Fibroblast of villous mesenchyme (primary cell): ENCODE measurements around the gene TJP1. TPM values are rescaled to one million over a fixed set of nuclear protein-coding genes. Genes with fewer than 3 reads are reported as not detected.
A peak's percentile ranks its signal among the peaks of the same experiment; 100 is the strongest.

Experiments used
- DNase-seq: peaks from one replicate; pipeline ENCODE4 v3.0.0-alpha.2; 2010; ENCODE audit warnings: low read depth
- H3K4me3 ChIP-seq: 2 replicates; pipeline ENCODE4 v1.5.1; 2011; ENCODE audit warnings: low read depth, mild to moderate bottlenecking, low read length
- CTCF ChIP-seq: IDR thresholded peaks from 2 replicates; pipeline ENCODE4 v1.5.1; 2012; ENCODE audit warnings: low read depth, mild to moderate bottlenecking, low read length; ENCODE audit not compliant: insufficient read depth
- total RNA-seq: library from RNA; depleted of rRNA; stranded (reverse); fragments of >200 nt; gene quantifications from 2 replicates; pipeline ENCODE4 v1.2.3, GENCODE V29; 2012

The TJP1 gene
- total RNA-seq, 1 donor: 103 TPM

- TF ChIP-seq CTCF: no peak
- no peak for DNase-seq
Measured at GRCh38 chr15:29778382-29778781, 43.9 kb downstream of the TJP1 start.

DNA sequence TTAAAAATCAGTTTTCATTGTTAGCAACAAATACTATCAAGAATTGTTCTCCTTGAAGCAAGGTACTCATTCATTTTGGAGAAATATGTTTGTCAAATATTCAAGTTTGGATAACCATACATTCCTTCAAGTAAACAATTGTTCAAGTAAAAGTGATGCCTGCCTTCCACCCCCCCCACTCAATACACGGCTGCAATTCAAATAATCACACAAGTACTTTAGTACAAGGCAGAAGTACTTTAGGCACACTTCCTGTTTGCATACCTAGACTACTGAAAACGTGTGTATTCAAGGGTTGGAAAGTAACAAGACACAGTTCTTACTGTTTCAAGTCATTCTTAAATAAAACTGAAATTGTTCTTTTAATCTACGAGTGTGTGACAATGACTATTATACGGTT lies 45.4 kb downstream of the TJP1 start:
- TF ChIP-seq CTCF: no peak
- DNase-seq: no peak
- no peak overlapping the region for H3K4me3 ChIP-seq

More at GRCh38 chr15:29778382-29778781, 43.9 kb downstream of the TJP1 start:
- no peak overlapping the region for H3K4me3 ChIP-seq

DNA sequence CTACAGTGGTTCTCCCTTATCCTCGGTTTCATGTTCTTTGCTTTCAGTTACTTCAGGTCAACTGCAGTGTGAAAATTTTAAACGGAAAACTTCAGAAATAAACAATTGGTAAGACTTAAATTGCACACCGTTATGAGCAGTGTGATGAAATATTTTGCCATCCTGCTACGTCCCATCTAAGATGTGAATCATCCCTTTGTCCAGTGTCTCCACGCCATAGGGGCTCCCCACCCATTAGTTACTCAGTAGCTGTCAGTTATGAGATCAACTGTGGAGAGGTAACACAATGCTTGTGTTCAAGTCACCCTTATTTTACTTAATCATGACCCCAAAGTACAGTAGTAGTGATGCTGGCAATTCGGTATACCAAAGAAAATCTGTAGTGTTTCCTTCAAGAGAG lies 47.4 kb downstream of the TJP1 start:
- H3K4me3 ChIP-seq: no peak overlapping the region
- no peak for TF ChIP-seq CTCF
- DNase-seq: peak; percentile 85

- TF ChIP-seq CTCF: no peak
- H3K4me3 ChIP-seq: no peak overlapping the region
- DNase-seq: no peak
Measured at GRCh38 chr15:29773816-29774215, 48.5 kb downstream of the TJP1 start.

DNA sequence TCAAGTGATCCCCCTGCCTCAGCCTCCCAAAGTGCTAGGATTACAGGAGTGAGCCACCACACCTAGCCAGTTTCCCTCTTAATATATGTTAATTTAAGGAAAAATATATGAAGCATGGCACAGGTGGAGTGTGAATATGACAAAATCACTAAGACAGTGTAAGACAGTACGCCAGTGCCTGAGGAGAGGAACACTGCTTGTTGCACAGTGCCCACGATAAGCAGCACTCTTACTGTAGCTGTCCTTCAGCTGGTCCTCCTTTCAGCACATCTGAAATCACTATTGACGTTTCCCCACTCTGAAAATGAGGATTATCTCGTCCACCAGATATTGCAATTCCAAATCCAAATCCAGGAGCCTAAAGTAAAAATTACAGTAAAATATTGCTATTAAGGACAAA lies 49.3 kb downstream of the TJP1 start:
- no peak overlapping the region for H3K4me3 ChIP-seq
- no peak for DNase-seq
- TF ChIP-seq CTCF: no peak

DNA sequence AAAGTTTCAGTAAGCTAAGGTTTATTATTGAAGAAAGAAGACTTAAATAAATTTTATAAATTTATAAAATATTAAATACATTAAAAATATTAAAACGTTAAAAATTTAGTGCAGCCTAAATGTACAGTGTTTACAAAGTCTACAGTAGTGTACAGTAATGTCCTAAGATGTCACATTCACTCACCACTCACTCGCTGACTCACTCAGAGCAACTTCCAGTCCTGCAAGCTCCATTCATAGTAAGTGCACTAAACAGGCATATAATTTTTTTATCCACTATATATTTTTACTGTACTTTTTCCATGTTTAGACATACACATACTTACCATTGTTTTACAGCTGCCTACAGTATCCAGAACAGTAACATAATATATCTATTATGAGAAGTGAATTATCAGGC lies 51.5 kb downstream of the TJP1 start:
- no peak overlapping the region for H3K4me3 ChIP-seq
- no peak for DNase-seq
- TF ChIP-seq CTCF: no peak

DNA sequence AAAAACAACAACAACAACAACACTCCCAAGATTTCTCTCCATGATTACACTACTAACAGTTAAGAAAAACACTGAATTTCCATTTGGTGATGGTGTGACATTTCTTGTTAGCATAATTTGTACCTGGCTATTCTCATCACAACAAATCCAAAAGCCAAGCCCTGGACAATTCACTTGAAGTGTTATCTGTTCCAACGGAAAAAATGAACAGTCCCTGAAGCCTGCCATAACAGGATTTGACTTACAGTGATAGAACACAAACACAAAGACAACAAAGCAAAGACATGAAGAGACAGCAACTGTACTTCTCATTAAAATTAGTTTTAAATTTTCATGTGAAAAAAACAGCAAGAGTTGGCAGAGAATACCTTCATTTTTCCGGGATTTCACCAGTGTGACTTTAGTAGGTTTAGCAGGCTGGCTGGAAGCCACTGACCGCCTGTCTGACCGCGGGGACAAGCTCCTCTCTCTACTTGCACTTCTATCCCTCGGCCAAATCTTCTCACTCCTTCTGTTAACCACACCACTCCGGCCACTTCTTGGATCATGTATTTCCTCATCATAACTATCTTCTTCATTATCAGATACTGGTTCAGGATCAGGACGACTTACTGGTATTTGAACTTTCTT lies 56.3 kb downstream of the TJP1 start:
- no peak for TF ChIP-seq CTCF
- DNase-seq: no peak
- no peak overlapping the region for H3K4me3 ChIP-seq
